ENCODE data around the gene ALAS1. TPM values are rescaled to one million over a fixed set of nuclear protein-coding genes. Genes with fewer than 3 reads are reported as not detected.
A peak's percentile ranks its signal among the peaks of the same experiment; 100 is the strongest.

Gene ALAS1
- total RNA-seq, 1 experiment from 2014 or later = 69.5 TPM

DNA sequence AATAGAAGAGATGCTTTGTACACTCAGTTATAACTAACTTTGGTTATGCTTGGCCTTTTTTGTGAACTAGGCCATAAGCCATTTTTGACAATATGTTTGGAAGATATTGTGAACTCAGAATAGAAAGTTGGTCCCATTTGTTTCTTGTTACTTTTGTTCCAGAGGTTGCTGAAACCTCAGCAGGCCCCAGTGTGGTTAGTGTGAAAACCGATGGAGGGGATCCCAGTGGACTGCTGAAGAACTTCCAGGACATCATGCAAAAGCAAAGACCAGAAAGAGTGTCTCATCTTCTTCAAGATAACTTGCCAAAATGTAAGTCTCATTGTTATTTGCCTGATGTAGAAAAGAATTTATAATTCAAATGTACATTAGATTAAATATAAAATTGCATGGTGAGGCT is 5.7 kb downstream of the ALAS1 start:
- Histone ChIP-seq H3K36me3 (ENCODE audit: low read depth, low read length) (peaks cover 76% of the 10 kb centered on the region), H3F3A (ENCODE audit: low read length, unreplicated experiment) (peaks cover 5% of the 10 kb centered on the region), H3K27me3 (ENCODE audit: low read length) (no peaks in the 10 kb centered on the region), H2AFZ (ENCODE audit: low read length) (no peak overlapping the region), H3K9ac (ENCODE audit: low read length) (no peak overlapping the region), H4K20me1 (ENCODE audit: low read length) (peaks cover 8% of the 10 kb centered on the region; the same call in 1 of the 2 replicates), H3K79me2 (ENCODE audit: low read length) (peaks cover 35% of the 10 kb centered on the region), H3K4me3 (ENCODE audit: low read length) (no peak overlapping the region), H3K4me2 (ENCODE audit: low read length) (0 out of 2 replicates have a peak overlapping the region, but pooled peaks have one; percentile 47), H3K27ac (ENCODE audit: low read length) (0 out of 2 replicates have a peak overlapping the region, but pooled peaks have one; percentile 88), H3K9me2 (replicated peaks; ENCODE audit: low read length) (no peaks in the 10 kb centered on the region), H3K9me3 (ENCODE audit: low read length) (no peaks in the 10 kb centered on the region), H3K4me1 (ENCODE audit: insufficient read depth, low read length) (peaks cover 53% of the 10 kb centered on the region)
- intact Hi-C loops (cut with micrococcal nuclease) = loop anchor here (2.0 kb wide), 1 partner anchor 33 kb away; no protein-coding TSS in a partner anchor
- BruUV-seq (replicated peaks) = no TSS peak
- TF ChIP-seq EZH2phosphoT487 (IDR thresholded peaks at IDR 0.05; ENCODE audit: borderline replicate concordance, low read length) (no peak), EZH2 (IDR thresholded peaks at IDR 0.05; ENCODE audit: low read length, unreplicated experiment) (no peak)
- TF ChIP-seq, protein P1, sequence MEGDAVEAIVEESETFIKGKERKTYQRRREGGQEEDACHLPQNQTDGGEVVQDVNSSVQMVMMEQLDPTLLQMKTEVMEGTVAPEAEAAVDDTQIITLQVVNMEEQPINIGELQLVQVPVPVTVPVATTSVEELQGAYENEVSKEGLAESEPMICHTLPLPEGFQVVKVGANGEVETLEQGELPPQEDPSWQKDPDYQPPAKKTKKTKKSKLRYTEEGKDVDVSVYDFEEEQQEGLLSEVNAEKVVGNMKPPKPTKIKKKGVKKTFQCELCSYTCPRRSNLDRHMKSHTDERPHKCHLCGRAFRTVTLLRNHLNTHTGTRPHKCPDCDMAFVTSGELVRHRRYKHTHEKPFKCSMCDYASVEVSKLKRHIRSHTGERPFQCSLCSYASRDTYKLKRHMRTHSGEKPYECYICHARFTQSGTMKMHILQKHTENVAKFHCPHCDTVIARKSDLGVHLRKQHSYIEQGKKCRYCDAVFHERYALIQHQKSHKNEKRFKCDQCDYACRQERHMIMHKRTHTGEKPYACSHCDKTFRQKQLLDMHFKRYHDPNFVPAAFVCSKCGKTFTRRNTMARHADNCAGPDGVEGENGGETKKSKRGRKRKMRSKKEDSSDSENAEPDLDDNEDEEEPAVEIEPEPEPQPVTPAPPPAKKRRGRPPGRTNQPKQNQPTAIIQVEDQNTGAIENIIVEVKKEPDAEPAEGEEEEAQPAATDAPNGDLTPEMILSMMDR (conservative IDR thresholded peaks at IDR 0.05; ENCODE audit: low read depth, low read length) = no peak
- ChIA-PET POLR2A (ENCODE audit: unreplicated experiment) (interaction anchor here (0.6 kb wide), 1 partner anchor 952 kb away, joined by 4 read pairs; no protein-coding TSS in a partner anchor), CTCF (interaction anchor here (0.6 to 1.1 kb wide), 2 partner anchors 17 to 85 kb away, joined by 3 to 7 read pairs; no protein-coding TSS in a partner anchor)
- ATAC-seq (no peak), DNase-seq (no peak)

DNA sequence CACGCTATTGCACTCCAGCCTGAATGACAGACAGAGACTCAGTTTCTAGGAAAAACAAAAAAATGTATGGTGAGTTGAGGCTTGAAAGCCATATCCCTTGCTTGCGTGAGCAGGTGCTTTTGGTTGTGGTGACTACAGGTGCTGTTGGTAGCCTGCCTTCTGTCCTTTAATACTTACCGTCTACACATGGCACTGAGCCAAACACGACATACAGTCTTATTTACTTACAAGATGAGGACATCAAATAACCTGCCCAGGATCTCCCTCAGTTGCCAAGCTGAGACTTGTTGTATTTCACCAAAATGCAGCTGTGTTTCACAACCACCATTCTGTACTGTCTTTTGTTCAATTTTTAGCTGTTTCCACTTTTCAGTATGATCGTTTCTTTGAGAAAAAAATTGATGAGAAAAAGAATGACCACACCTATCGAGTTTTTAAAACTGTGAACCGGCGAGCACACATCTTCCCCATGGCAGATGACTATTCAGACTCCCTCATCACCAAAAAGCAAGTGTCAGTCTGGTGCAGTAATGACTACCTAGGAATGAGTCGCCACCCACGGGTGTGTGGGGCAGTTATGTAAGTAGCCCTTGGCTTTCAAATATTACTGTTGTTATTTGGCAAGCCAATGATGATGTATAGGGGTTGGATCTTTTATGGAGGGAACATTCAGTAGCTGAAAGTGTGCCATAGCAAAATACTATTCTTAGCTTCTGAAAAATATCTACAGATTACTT is 6.5 kb downstream of the ALAS1 start:
- H3K9ac ChIP-seq (ENCODE audit: low read length) = no peak overlapping the region
- no peaks in the 10 kb centered on the region for H3K9me2 ChIP-seq (replicated peaks; ENCODE audit: low read length)
- H2AFZ ChIP-seq (ENCODE audit: low read length) = no peak overlapping the region
- ChIA-PET POLR2A (ENCODE audit: unreplicated experiment) (interaction anchor here (0.7 kb wide), 2 partner anchors 33 to 236 kb away, joined by 3 read pairs; no protein-coding TSS in a partner anchor), CTCF (interaction anchor here (1.1 kb wide), 1 partner anchor 16 kb away, joined by 3 read pairs; no protein-coding TSS in a partner anchor)
- peak overlapping the region; percentile 88 for H3K27ac ChIP-seq (ENCODE audit: low read length)
- H3K9me3 ChIP-seq (ENCODE audit: low read length) = no peaks in the 10 kb centered on the region
- TF ChIP-seq, protein P1 (conservative IDR thresholded peaks at IDR 0.05; ENCODE audit: low read depth, low read length) = no peak
- no peak for TF ChIP-seq EZH2 (IDR thresholded peaks at IDR 0.05; ENCODE audit: low read length, unreplicated experiment)
- no peak for TF ChIP-seq EZH2phosphoT487 (IDR thresholded peaks at IDR 0.05; ENCODE audit: borderline replicate concordance, low read length)
- H3K27me3 ChIP-seq (ENCODE audit: low read length) = no peaks in the 10 kb centered on the region
- H3K36me3 ChIP-seq (ENCODE audit: low read depth, low read length) = peaks cover 79% of the 10 kb centered on the region
- H4K20me1 ChIP-seq (ENCODE audit: low read length) = no peaks in the 10 kb centered on the region
- peaks cover 27% of the 10 kb centered on the region for H3K79me2 ChIP-seq (ENCODE audit: low read length)
- ATAC-seq (peak; percentile 51), DNase-seq (peak; percentile 66)
- H3K4me1 ChIP-seq (ENCODE audit: insufficient read depth, low read length) = peaks cover 45% of the 10 kb centered on the region
- no TSS peak for BruUV-seq (replicated peaks)
- intact Hi-C loops (cut with micrococcal nuclease) = loop anchor here (2.0 kb wide), 1 partner anchor 34 kb away; no protein-coding TSS in a partner anchor
- H3K4me2 ChIP-seq (ENCODE audit: low read length) = peak overlapping the region; percentile 47; the same call in 1 of the 2 replicates
- no peak overlapping the region for H3K4me3 ChIP-seq (ENCODE audit: low read length)
- H3F3A ChIP-seq (ENCODE audit: low read length, unreplicated experiment) = peaks cover 5% of the 10 kb centered on the region

Data from PC-3 (cell line).